ENCODE results near the gene BTG1. TPM values are rescaled to one million over a fixed set of nuclear protein-coding genes. Genes with fewer than 3 reads are reported as not detected.

Gene BTG1
- total and polyA plus RNA-seq, 9 of the 15 experiments (the other 6 are each of a cell fraction or from before 2014, with no cell fraction given) = 3.7 to 28.6 (median 7.4) TPM

GRCh38 chr12:92146497-92147224 is 1.0 kb upstream of the BTG1 start (continued):
- TF ChIP-seq MGA (IDR thresholded peaks at IDR 0.05) = 0 out of 2 replicates have a peak, but pooled peaks have one; percentile 1
- TF ChIP-seq GABPB2 (CRISPR knock-in tag; conservative IDR thresholded peaks at IDR 0.05) = no peak
- TF ChIP-seq ZNF324 (CRISPR knock-in tag; IDR thresholded peaks at IDR 0.05) = no peak

All from K562 (cell line).